Activated CD4-positive, alpha-beta T cell treated with anti-CD3 and anti-CD28 coated beads, Interleukin-2, Interleukin-6, amounts not matched to agents 100 ng/mL and 50 ng/mL, durations not matched to agents 16 hours and 8 hours (primary cell): ENCODE data around the gene NUB1.
A peak's percentile ranks its signal among the peaks of the same experiment; 100 is the strongest.
"Not testable (repeated sequence)": the region's sequence is repeated elsewhere in the genome, so short reads cannot be mapped to it uniquely, and the experiment has no call there.

ENCODE experiments used
- DNase-seq: peaks from one replicate; pipeline ENCODE4 v3.0.0-alpha.2; 2020

Gene NUB1, protein sequence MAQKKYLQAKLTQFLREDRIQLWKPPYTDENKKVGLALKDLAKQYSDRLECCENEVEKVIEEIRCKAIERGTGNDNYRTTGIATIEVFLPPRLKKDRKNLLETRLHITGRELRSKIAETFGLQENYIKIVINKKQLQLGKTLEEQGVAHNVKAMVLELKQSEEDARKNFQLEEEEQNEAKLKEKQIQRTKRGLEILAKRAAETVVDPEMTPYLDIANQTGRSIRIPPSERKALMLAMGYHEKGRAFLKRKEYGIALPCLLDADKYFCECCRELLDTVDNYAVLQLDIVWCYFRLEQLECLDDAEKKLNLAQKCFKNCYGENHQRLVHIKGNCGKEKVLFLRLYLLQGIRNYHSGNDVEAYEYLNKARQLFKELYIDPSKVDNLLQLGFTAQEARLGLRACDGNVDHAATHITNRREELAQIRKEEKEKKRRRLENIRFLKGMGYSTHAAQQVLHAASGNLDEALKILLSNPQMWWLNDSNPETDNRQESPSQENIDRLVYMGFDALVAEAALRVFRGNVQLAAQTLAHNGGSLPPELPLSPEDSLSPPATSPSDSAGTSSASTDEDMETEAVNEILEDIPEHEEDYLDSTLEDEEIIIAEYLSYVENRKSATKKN

DNA sequence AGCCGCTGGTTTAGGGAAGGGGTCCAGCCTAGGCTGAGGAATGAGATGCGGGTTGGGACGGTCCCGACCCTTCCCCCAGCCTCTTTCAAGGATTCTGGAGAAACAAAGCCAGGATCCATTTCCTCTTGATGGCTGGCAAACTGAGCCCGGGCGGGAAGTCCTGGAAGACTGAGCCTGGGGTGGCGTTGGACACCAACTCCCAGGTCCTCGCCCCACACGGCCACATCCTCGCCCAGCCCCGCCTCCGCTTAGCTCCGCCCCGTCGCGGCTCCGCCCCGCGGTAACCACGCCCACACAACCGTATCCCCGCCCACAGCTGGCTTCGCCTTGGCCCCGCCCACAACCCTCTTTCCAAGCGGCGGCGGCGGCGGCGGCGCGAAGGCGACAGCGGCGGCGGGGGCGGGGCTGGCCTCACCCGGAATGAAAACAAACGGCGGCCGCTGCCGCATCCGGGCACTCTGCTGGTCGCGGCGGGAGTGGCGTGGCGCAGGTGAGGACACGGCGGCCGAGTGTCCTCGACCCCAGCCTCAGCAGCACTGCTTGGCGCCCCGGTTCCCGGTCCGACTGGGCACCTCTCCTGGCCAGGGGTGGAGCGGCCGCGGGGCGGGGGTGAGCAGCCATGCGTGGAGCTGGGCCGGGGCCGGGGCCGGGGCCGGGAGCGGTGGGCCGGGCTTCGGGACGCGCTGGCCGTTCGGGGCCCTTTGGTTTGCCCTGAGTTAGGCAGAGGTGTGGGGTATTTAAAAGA is at the start of gene NUB1:
TSS of gene NUB1 (plus strand) at position 456 of the 745 bp plus-strand sequence. CDS start 3,538 bp downstream, outside the sequence.
- peak; percentile 95 for DNase-seq

DNA sequence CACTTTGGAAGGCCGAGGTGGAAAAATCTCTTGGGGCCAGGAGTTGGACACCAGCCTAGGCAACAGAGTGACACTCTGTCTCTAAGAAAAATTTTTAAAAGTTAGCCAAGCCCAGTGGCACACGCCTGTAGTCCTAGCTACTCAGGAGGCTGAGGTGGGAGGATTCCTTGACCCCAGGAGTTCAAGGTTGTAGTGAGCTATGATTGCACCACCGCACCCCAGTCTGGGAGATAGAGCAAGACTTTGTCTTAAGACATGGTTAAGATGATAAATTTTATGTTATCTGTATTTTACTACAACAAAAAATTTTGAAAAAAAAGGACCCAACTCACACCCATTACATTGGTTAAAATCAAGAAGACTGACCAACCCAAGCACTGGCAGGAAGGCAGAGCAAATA is 48.8 kb upstream of the NUB1 start:
- no peak for DNase-seq

DNA sequence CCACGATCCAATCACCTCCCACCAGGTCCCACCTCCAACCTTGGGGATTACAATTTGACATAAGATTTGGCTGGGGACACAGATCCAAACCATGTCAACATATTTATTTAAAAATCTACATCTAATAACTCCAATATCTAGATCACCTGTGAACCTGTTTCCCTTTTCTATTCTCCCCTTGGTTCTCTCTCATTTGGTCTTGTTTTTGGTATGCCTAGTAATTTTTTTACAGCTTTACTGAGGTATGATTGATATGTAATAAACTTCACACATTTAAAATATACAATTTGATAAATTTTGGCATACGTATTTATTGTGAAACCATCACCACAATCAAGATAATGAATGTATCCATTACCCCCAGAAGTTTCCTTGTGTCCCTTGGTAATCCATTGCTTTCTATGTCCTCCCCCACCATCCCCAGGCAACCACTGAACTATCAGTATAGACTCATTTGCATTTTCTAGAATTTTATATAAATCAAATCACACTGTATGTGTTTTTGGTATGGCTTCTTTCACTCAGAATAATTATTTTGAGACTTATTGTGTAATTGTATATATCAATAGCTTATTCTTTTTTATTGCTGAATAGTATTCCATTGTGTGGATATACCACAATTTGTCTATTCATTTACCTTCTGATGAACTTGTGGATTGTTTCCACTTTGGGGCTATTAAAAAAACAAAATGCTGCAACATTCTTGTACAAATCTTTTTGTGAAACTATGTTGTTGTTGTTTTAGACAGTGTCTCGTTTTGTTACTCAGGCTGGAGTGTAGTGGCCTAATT is 45.2 kb upstream of the NUB1 start:
- DNase-seq, result no peak

DNA sequence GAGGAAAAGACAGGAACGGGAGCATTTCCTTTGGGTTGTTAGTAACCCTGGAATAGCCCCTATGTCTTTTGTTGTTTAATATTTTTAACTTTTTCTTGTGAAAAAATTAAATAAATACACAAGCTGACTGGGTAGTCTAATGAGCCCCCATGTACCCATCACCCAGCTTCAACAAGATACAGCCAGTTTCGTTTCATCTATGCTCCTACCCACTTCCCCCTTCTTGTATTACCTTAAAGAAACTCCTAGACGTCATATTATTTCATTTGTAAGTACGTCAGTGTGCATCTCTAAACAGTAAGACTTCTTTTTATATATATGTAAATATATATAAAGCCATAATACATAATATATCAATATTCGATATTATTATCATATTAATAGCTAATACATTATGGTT is 42.8 kb upstream of the NUB1 start:
- no peak for DNase-seq

DNA sequence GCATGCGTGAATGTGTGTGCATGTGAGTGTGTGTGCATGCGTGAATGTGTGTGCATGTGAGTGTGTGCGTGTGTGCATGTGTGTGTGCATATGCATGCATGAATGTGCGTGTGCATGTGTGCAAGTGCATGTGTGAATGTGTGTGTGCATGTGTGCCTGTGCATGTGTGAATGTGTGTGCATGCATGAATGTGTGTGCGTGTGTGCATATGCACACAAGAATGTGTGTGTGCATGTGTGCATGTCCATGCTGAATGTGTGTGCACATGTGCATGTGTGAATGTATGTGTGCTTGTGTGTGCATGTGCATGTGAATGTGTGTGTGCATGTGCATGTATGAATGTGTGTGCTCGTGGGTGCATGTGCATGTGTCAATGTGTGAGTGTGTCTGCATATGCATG is 42.1 kb upstream of the NUB1 start:
- DNase-seq, result no peak

DNA sequence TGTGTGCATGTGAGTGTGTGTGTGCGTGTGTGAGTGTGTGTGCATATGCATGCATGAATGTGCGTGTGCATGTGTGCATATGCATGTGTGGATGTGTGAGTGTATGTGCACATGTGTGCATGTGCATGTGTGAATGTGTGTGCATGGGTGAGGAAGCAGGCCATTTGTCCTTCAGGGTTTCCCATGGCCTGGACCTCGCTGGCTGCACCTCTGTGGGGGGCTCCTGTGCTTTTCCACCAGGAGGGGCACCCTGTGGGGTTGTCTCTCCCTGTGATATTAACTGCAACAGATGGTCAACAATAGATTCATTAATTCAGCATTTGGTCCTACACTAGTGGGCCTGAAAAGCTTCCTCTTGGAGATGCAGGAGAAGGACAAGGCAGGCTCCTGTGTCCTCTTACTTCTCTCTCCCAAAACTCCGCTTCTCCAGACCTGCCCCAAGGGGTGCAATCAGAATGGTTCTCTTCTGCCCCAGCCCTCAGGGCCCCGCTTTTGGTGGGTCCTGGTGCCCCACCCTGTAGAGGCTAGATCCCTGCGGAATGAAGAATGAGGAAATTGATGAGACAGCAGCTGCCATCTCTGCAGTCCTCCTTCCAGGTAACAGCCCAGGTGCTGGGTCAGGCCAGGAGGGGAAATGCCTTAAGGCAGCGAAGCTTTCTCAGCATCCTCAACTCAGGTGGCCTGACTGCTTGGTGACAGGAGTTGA is 41.5 kb upstream of the NUB1 start:
- no peak for DNase-seq

DNA sequence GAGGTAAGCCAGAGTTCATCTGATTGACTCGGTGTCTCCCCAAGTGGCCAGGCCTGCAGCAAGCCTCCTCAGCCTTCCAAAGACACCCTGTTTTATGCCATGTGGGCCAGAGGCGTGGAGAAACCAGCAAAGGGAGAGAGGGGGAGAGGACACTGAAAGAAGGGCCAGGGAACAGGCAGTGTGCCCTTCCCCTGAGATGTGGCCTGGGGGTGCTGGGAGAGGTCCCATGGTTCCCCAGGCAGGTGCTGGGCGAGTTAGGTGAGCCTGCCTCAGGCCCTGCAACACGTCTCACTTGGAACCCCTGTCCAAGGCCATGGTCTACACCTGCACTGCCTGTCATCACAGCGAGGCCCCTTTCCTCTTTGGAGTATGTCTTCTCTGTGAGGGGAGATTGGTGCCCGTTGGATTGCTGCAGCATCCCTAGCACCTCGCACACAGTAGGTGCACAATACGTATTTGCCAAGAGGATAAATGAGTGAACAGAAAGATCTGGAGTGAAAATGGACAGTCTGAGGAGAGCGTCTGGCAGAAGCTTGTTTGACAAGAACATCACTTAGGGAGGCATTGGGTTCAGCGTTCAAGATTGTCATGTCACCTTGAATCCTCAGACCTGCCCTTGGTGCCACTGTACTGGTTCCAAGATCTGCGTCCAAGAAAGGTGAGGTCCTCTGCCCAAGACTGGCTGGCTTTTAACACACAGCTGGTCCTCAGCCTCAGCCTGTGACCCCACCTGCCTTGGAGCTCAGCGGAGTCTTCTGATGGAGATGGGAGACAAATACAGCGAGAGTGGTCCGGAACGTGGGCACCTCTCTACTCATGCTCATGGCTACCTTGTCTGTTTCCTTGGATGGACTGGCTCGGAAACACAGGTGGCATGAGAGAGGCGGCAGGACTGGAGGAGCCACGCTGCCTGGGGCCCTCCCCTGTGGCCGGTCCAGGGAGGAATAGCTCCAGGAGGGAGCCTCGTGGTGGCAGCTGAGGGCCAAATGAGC is 39.8 kb upstream of the NUB1 start:
- DNase-seq, result no peak

DNA sequence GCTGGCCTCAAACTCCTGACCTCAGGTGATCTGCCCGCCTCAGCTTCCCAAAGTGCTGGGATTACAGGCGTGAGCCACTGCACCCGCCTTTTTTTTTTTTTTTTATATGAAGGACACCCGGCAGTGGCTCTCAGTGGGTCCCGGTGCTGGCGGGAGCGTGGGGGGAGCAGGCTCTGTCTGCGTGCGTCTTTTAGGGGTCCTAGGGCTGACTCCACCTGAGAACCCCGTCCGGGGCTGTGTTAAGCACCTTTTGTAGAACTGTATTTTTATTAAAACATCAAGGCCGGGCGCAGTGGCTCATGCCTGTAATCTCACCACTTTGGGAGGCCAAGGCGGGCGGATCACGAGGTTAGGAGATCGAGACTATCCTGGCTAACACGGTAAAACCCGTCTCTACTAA is 37.4 kb upstream of the NUB1 start:
- not testable (repeated sequence) for DNase-seq

DNA sequence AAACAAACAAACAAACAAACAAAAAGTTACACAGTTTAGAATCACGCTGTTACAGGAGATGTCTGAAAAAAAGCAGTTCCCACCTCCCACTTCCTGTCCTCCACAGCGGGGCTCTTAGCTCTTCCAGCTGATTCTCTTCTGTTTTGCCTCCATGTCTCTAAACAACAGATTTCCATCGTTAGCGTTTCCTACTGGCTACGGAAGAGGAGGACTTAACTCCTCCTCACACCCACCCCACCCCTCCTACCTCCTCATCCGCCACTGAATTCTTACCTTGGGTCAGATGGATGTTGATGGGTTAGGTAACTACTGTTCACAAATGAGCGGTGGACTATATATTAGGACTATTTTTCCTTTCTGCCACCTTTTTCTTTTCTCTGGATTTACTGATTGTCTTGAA is 36.8 kb upstream of the NUB1 start:
- DNase-seq, result no peak

DNA sequence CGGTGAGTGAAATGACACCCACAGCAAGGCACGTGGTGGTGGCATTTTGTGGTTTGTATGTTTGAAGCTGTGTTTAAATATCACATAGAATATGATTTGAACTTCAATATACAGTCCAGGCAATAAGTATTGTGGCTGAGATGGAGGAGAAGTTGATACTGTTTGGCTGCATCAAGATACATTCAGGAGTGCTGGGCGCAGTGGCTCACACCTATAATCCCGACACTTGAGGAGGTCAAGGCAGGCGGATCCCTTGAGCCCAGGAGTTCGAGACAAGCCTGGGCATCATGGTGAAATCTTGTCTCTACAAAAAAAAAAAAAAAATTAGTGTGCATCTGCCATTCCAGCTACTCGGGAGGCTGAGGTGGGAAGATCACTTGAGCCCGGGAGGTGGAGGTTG is 35.2 kb upstream of the NUB1 start:
- DNase-seq, result no peak

DNA sequence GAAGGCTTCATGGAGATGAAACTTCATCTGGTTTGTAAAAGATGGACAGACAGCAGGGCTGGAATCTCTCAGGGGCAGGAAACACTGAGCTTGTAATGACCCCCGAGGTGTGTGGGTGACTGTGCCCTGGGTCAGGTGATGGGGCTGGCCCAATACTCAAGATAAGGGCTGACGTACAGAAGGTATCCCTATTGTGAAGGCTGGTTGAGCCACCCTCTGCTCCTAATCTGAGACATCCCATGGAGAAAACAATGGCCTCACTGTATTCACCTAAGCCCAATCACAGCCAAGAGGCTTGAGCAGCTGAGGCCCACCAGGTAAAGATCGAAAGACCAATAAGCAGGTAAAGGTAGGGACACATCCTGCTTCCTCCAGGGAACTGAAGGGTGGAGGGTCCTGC is 34.8 kb upstream of the NUB1 start:
- DNase-seq, result no peak

DNA sequence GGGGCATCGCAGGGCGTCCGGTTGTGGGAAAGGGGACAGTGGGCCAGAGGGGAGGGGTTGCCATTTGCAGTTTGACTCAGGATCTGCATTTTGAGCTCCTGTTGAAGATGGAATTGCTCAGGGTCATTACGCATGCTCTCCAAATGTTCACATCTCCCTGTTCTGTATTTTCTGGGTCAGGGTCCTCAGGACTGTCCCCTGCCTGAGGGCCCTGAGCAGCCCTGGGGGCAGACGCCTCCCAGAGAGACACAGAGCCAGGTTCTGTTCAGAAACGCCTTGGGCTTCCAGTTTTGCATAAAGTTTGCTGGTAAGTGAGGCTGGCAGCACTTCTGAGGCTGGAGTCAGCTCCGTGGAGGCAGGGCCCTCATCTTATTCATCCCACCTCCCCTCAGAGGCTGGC is 34.1 kb upstream of the NUB1 start:
- no peak for DNase-seq

DNA sequence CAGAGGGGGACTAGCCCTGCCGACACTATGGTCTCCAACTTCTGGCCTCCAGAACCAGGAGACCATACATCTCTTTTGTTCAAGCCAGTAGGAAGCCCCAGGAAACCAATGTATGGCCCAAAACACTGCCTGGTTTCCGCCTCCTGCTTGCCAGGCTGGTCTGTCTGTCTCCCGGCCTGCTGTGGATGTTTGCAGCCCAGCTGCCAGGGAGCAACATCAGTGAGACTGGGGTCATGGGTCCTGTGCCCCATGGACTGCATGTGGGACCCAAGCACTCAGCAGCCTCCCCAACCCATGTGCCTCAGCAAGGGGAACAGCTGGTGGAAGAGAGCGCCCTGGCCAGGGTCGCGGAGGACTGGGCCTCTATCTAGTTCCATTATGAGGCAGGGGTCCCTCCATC is 33.4 kb upstream of the NUB1 start:
- DNase-seq, result no peak

DNA sequence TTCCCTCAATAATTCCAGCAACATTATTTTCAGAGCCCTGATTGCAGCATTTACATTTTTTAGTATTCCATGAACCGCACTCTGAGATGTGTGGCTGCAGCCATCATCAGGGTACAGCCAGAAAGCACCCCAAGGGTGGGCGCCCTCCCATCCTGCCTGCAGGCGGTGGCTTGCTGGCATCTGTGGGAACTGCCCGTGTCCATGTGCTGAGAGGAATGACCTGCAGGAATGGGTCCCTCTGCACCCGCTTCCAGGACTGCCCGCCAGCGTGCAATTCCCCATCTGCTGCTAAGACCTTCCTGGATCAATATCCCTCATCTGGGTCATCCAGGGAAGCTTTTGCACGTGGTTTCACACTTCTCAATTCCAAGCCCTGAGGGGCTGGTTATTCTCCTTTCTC is 32.8 kb upstream of the NUB1 start:
- DNase-seq, result no peak

DNA sequence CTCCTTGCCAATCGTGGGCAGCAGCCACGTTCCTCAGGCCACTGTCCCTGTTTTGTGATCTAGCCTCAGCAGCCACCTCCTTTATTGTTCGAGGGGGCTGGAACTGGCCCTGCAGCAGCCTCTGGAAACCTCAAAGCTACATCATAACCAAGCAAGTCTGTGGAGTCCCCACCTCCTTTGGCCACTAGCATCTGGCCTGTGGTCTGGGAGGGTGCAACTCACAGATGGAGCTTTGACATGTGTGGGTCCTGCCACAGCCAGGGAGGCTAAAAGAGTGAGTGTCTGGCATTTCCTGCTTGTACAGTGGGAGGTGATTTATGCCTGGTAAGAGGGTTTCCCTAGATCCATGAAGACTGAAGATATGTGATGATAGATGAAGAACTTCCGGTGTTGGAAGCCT is 32.3 kb upstream of the NUB1 start:
- DNase-seq, result no peak

DNA sequence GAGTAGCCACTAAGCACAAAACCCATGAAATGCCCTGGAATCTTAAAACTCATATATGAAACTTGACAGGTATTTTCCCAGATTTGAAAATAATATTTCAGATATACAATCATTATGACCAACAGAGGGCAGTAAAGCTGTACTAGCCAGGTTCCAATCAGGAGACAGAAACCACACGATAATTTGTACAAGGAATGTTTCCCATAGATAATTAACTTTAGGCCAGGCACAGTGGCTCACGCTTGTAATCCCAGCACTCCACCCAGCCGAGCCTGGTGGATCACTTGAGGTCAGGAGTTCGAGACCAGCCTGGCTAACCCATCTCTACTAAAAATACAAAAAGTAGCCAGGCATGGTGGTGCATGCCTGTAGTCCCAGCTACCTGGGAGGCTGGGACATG is 31.0 kb upstream of the NUB1 start:
- no peak for DNase-seq

DNA sequence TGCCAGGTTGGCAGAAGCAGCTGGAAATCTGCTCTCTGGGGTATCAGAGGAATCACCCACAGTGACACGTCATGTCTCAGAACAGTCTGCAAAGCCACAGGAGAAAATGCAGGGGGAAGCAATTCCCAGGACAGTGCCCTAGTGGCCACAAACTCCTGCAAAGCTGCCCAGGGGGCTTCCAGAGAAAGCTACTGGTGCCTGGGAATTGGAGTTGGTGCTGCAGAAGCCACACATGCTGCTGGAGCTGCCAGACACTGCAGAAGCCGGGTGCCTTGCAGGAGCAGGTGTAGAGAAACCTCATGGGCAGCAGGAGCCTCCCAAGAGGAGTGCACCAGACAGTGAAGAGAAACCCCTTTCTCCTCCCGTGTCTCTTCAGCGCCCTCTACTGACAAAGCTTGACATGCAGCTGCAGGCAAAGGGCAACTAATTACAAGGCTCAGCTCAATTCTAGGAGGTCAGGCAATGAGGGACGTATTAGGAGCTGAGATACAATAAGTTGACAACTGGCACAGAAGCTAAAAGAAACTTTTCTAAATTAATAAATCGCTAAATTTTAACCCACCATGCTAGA is 30.2 kb upstream of the NUB1 start:
- DNase-seq, result peak; percentile 64

DNA sequence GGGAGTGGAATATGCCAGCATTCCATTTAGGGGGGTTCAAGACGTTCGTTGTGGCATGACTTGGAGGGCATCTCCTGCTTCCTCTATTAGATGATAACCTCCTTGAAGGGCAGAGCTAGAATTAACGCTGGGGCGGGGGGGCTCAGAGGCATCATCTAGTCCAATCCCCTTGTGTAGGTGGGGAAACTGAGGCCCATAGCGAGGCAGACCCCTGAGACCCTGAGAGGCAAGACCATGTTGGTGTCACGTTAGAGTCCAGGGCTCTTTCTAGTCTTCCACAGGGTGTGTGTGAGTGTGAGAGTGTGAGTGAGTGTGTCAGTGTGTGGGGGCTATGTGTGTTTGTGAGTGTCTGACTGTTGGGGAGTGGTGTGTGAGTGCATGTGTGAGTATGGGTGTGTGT is 29.3 kb upstream of the NUB1 start:
- no peak for DNase-seq

DNA sequence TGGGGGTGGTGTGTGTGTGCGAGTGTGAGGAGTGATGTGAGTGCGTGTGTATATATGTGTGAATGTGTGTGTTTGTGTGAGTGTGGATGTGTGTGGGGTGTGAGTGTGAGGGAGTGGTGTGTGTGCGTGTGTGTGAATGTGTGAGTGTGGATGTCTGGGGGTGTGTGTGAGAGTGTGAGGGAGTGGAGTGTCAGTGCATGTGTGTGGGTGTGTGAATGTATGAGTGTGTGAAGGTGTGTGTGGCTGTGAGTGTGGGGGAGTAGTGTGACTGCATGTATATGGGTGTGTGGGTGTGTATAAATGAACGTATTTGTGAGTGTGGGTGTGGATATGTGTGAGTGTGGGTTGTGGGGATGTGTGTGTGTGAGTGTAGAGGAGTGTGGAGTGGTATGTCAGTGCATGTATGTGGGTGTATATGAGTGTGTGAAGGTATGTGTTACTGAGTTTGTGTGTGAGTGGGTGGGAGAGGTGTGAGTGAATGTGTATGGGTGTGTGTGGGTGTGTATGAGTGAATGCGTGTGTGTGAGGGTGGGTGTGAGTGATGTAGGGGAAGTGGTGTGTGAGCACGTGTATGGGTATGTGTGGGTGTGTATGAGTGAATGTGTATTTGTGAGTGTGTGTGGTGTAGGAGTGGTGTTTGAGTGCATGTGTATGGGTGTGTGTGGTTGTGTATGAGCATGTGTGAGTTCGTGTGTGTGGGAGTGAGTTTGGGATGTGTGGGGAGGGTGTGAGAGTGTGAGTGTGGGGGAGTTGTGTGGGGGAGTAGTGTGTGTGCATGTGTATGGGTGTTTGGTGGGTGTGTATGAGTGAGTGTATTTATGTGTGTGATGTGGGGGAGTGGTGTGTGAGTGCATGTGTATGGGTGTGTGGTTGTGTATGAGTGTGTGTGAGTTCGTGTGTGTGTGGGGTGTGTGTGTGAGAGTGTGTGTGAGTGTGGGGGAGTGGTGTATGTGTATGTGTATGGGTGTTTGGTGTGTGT is 28.5 kb upstream of the NUB1 start:
- DNase-seq, result no peak

DNA sequence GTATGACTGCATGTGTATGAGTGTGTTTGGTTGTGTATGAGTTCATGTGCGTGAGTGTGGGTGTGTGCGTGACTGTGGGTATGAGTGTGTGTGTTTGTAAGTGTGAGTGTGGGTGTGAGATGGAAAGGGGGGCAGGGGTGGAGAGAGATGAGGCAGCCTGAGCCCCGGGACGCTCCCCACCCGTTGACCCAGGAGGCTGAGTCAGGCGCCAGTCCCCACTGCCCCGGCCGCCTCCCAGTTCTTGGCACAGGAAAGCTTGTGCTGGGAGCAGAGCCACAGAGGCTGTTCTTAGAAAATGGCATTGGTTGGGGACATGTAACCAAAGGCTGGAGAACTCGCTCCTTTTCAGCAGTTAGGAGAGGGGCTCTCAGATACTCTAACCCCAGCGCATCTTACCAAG is 27.8 kb upstream of the NUB1 start:
- DNase-seq, result no peak
